AG04450 (cell line): ENCODE measurements around the gene APBA2. TPM values are rescaled to one million over a fixed set of nuclear protein-coding genes. Genes with fewer than 3 reads are reported as not detected.

ENCODE experiments used
- CTCF ChIA-PET: fragments of 300-600, 350-600 bp; formaldehyde crosslinking; extraction: SDS; loops from one replicate; lab custom pipeline; 2022; ENCODE audit warnings: antibody characterized with exemption, inconsistent platforms; lab: Charles Lee
- POLR2A ChIA-PET: fragments of 350-600 bp; formaldehyde crosslinking; extraction: SDS; loops from one replicate; lab custom pipeline; 2021; ENCODE audit warnings: antibody characterized with exemption, inconsistent platforms; lab: Yijun Ruan, JAX
- DNase-seq: peaks from one replicate; pipeline ENCODE4 v3.0.0-alpha.2; 2011; ENCODE audit warnings: low read depth, low spot score
- H3K27ac ChIP-seq: one replicate; pipeline ENCODE4 v1.5.1; 2012; ENCODE audit warnings: low read depth, low read length, control low read depth
- H3K27me3 ChIP-seq: one replicate; pipeline ENCODE4 v1.6.0; 2012; ENCODE audit warnings: low read length; ENCODE audit not compliant: control insufficient read depth, insufficient read depth
- H3K4me3 ChIP-seq: 2 replicates; pipeline ENCODE4 v1.5.1; 2011; ENCODE audit warnings: mild to moderate bottlenecking, low read depth, low read length, control low read depth
- H3K9me3 ChIP-seq: 2 replicates; pipeline ENCODE4 v1.5.1; 2012; ENCODE audit warnings: low read length; ENCODE audit not compliant: control insufficient read depth, insufficient read depth
- CTCF ChIP-seq: IDR thresholded peaks from 2 replicates; pipeline ENCODE4 v1.5.1; 2011; ENCODE audit warnings: low read depth, low read length, control low read depth, inconsistent platforms
- polyA plus RNA-seq: library from polyadenylated mRNA; depleted of rRNA; stranded (reverse); fragments of >200 nt; gene quantifications from 2 replicates; pipeline ENCODE4 v1.2.3, GENCODE V29; 2011

Gene APBA2
- polyA plus RNA-seq, 1 experiment = 18.9 TPM

GRCh38 chr15:28948036-28948435 lies 62.3 kb downstream of the APBA2 start:
- Histone ChIP-seq H3K9me3 (peaks cover 7% of the 10 kb centered on the region; the same call in 1 of the 2 replicates), H3K27me3 (no peaks in the 10 kb centered on the region), H3K27ac (no peak overlapping the region), H3K4me3 (no peak overlapping the region)
- no peak for DNase-seq
- no peak for TF ChIP-seq CTCF
- ChIA-PET POLR2A (no interaction called here), CTCF (interaction anchor here (0.7 kb wide), 1 partner anchor 37 kb away, joined by 5 read pairs; no protein-coding TSS in a partner anchor)

- Histone ChIP-seq H3K4me3 (no peak overlapping the region), H3K27ac (no peak overlapping the region), H3K27me3 (no peaks in the 10 kb centered on the region), H3K9me3 (no peaks in the 10 kb centered on the region; the same call in 1 of the 2 replicates)
- no peak for TF ChIP-seq CTCF
- ChIA-PET POLR2A (no interaction called here), CTCF (interaction anchor here (0.7 kb wide), 1 partner anchor 24 kb away, joined by 4 read pairs; no protein-coding TSS in a partner anchor)
- DNase-seq = no peak
These were observed 65.1 kb downstream of the APBA2 start for GRCh38 chr15:28950916-28951315.

- TF ChIP-seq CTCF = no peak
- Histone ChIP-seq H3K4me3 (no peak overlapping the region), H3K27me3 (no peaks in the 10 kb centered on the region), H3K27ac (no peak overlapping the region), H3K9me3 (no peaks in the 10 kb centered on the region; the same call in 1 of the 2 replicates)
- ChIA-PET CTCF (interaction anchor here (1.3 kb wide), 1 partner anchor 149 kb away, joined by 3 read pairs; no protein-coding TSS in a partner anchor), POLR2A (no interaction called here)
- DNase-seq = no peak
These were observed 67.1 kb downstream of the APBA2 start for GRCh38 chr15:28952666-28953491.

GRCh38 chr15:28953573-28954195 lies 67.9 kb downstream of the APBA2 start:
- no peak overlapping the region for H3K27ac ChIP-seq
- no peak for DNase-seq
- H3K9me3 ChIP-seq = no peaks in the 10 kb centered on the region; the same call in 1 of the 2 replicates
- H3K27me3 ChIP-seq = no peaks in the 10 kb centered on the region
- POLR2A ChIA-PET = no interaction called here
- CTCF ChIA-PET = interaction anchor here (0.6 to 1.3 kb wide), 2 partner anchors 34 to 149 kb away, joined by 3 read pairs; no protein-coding TSS in a partner anchor
- TF ChIP-seq CTCF = no peak
- H3K4me3 ChIP-seq = no peak overlapping the region
